Astrocyte of the spinal cord (primary cell): ENCODE results near the gene AK1.

ENCODE experiments used
- DNase-seq: peaks from one replicate; pipeline ENCODE4 v3.0.0; 2011; ENCODE audit warnings: low read depth, low spot score
- H3K4me3 ChIP-seq: 2 replicates; pipeline ENCODE4 v1.5.1; 2011; ENCODE audit warnings: low read depth, mild to moderate bottlenecking, low read length, moderate library complexity
- CTCF ChIP-seq: IDR thresholded peaks from 2 replicates; pipeline ENCODE4 v1.5.1; 2012; ENCODE audit warnings: low read depth, mild to moderate bottlenecking, low read length, inconsistent platforms
- in situ Hi-C: cut with HindIII; loops from 2 replicates; pipeline ENCODE4 v1.10.0; 2017; ENCODE audit warnings: low sequenced_read_pairs

The AK1 gene

GRCh38 chr9:127862075-127863011, 15.1 kb downstream of the AK1 start:
- no peak for TF ChIP-seq CTCF
- H3K4me3 ChIP-seq: no peak overlapping the region
- in situ Hi-C loops: no loop called here
- DNase-seq: no peak

GRCh38 chr9:127860779-127861178, 16.7 kb downstream of the AK1 start:
- no peak overlapping the region for H3K4me3 ChIP-seq
- DNase-seq: no peak
- TF ChIP-seq CTCF: no peak
- in situ Hi-C loops: no loop called here

- no peak for DNase-seq
- no peak overlapping the region for H3K4me3 ChIP-seq
- in situ Hi-C loops: no loop called here
- no peak for TF ChIP-seq CTCF
Observed at GRCh38 chr9:127860260-127860659, 17.2 kb downstream of the AK1 start.

GRCh38 chr9:127858041-127858512, 19.4 kb downstream of the AK1 start:
- in situ Hi-C loops: no loop called here
- no peak for DNase-seq
- H3K4me3 ChIP-seq: no peak overlapping the region
- TF ChIP-seq CTCF: no peak

- no peak for TF ChIP-seq CTCF
- no peak for DNase-seq
- H3K4me3 ChIP-seq: no peak overlapping the region
- in situ Hi-C loops: no loop called here
Observed at GRCh38 chr9:127857278-127857677, 20.2 kb downstream of the AK1 start.

GRCh38 chr9:127856729-127857116, 20.8 kb downstream of the AK1 start:
- in situ Hi-C loops: no loop called here
- no peak for DNase-seq
- H3K4me3 ChIP-seq: no peak overlapping the region
- TF ChIP-seq CTCF: no peak
